NCI-H1092 (cell line): Measurements from ENCODE around the gene C2orf66.

Experiments
- DNase-seq: peaks from one replicate; lab custom pipeline; 2025; lab: John Stamatoyannopoulos, UW

Gene C2orf66

DNA sequence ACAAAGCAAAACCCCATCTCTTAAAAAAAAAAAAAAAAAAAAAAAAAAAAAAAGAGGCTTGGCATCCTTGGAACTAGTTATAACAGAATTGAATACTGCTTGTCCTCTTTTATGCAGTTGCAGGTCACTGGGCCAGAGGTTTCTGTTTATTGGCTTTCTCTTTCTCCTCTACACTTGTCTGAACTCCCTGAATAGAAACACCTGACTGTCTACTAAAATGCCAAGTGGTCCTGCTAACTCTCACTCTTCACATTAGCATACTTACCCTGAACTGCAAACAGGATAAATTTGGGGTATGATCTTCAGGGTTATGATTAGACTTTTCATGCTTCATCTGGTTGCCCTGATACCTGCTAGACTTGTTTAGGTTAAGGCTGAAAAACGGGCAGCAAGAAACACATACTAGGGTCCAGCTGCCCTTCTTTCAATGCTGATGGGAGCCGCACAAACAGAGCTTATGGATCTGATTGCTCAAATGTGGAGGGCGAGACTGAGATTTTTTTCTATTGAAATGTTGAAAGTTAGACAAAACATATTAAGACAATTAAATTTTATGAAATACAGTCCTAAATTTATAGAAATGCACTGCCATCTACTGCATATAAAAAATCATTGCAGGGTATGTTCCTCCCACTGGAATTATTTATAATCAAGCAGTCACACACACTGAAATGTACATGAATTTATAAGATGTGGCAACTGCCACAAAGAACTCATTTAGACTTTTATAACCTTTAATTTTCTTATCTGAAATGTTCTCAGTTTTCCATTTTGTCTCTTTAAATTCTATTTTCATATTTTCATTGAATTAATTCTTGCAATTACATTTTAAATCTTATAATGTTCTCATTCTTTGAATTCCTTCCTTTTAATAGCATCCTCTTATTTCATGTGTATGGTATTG is 50.4 kb downstream of the C2orf66 start:
- no peak for DNase-seq
